Measurements from ENCODE around the gene GFAP.

The GFAP gene

GRCh38 chr17:44914148-44914547 lies 1.2 kb downstream of the GFAP start:
- DNase-seq (ENCODE audit: low spot score), result no peak

DNA sequence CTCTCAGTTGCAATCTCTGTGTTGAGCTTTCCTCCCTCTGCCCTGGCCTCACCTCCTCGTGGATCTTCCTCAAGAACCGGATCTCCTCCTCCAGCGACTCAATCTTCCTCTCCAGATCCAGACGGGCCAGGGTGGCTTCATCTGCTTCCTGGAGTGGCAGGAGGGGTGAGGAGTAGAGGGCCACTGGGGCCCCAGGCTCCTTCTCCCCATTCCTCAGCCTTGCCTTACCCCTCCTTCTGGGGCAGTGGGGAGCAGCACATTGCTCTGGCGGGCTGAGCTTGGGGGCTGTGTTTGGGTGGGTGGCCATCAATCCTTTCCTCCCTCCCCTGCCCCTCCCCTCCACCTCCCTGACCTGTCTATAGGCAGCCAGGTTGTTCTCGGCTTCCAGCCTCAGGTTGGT lies 1.6 kb downstream of the GFAP start:
- no peak for DNase-seq (ENCODE audit: low spot score)

DNA sequence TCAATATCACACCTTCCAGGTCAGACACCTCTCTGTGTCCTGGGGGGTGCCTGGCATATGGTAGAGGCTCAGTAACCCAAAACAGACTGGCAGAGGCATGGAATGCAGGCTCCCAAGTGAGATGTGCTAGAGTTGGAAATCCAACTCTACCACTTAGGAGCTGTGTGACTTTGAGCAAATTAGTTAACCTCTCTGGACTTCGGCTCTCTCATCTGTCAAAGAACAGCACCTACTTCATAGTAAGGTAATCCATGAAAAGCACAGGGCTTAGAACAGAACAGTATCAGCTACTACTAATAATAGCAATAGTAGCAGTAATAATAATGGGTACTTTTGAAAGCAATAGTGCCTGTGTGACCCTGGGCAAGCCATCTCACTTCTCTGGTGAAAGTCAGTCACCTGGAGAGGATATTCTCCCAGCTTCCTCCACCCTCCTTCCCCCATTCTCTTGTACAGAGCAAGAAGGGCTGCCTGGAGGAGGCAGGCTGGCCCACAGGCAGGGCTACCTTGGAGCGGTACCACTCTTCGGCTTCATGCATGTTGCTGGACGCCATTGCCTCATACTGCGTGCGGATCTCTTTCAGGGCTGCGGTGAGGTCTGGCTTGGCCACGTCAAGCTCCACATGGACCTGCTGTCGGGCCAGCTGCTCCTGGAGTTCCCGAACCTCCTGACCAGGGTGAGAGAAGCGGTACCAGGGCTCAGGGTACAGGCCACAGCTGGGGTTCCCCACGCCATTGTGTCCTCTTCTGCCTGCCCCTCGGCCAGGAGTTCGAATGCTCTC lies 2.3 kb downstream of the GFAP start:
- DNase-seq (ENCODE audit: low spot score), result no peak

GRCh38 chr17:44911133-44912001 lies 3.9 kb downstream of the GFAP start:
- peak; percentile 54 for DNase-seq (ENCODE audit: low spot score)

- no peak for DNase-seq (ENCODE audit: low spot score)
Observed at GRCh38 chr17:44910231-44911106, 4.8 kb downstream of the GFAP start.

GRCh38 chr17:44909681-44910144 lies 5.6 kb downstream of the GFAP start:
- peak; percentile 53 for DNase-seq (ENCODE audit: low spot score)

DNA sequence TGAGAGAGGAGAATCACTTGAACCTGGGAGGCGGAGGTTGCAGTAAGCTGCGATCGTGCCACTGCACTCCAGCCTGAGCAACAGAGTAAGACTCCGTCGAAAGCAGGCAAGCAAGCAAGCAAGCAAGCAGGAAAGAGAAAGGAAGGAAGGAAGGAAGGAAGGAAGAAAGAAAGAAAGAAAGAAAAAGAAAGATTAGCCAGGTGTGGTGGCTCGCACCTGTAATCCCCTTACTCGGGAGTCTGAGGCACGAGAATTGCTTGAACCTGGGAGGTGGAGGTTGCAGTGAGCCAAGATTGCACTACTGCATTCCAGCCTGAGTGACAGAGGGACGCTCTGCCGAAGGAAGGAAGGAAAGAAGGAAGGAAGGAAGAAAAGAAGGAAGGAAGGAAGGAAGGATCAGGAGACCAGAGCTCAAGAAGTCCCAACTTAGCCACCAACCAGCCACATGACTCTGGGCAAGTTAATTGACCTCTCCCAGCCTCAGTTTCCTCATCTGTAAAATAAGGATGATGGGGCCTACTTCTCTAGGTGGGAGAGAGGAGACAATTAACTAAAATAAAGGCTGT lies 6.5 kb downstream of the GFAP start:
- no peak for DNase-seq (ENCODE audit: low spot score)

DNA sequence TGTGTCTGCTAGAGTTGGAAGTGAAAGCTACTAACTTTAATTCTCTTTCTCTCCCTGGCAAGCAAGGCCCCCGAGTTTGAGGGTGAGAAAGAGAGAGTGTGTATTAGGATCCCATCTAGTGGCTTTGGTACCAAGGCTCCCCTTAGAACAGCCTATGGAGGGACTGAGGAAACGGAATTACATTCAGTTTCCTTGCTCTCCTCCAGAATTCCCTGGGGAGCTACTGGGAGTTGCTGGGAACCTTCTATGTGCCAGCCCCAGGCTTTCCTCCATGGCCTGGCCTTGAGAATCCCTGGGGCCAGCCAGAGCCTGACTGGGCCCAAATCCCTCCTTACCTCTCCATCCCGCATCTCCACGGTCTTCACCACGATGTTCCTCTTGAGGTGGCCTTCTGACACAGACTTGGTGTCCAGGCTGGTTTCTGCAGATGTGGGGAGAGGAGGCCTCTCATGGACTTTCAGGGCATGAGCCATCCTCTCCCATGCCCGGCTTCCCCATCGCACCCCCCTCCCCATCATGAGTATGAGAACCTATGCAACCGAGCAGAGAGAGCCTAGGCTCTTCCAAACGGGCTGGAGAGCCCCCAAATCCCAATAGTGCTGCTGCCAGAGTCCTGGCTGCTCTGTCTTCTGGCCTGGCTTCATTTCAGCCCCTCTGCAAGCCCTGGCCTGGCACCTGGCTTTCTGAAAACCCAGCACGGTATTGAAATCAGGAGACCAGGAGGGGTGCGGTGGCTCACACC lies 7.4 kb downstream of the GFAP start:
- DNase-seq (ENCODE audit: low spot score), result no peak

- no peak for DNase-seq (ENCODE audit: low spot score)
Observed at GRCh38 chr17:44906763-44907728, 8.3 kb downstream of the GFAP start.

GRCh38 chr17:44906010-44906646 lies 9.2 kb downstream of the GFAP start:
- peak; percentile 89 for DNase-seq (ENCODE audit: low spot score)

- no peak for DNase-seq (ENCODE audit: low spot score)
Observed at GRCh38 chr17:44905006-44906000, 10.0 kb downstream of the GFAP start.

- no peak for DNase-seq (ENCODE audit: low spot score)
Observed at GRCh38 chr17:44904001-44904984, 11.0 kb downstream of the GFAP start.

DNA sequence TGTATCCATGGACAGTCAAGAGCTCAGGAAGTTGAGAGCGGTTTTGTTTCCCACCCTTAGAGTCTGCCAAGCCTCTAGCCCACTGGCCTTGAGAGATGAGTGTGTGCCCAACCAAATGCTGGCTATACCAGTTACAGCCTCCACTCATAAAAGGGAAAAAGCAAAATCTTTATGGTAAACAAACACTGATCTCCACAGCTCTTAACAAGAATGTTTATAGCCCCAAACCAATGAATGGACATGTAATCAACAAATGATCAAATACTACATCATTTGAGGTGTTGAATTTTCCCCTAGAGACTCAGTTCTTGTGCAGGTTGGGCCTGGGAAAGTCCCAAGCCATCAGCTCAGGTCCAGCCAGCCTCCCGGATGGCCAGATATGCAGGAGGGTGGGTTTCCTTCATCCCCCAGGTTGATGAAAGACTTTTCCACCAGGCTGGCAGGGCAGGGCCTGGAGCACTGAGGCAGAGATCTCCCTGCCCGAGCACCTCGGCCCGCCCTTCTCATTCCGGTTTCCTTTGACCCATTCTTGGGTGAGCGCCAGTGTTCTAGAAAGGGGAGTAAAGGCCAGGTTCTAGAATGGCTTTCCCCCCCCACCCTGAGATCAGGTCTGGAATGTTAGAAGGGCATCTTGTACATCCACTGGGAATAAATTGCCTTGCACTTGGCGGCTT lies 12.2 kb downstream of the GFAP start:
- no peak for DNase-seq (ENCODE audit: low spot score)

DNA sequence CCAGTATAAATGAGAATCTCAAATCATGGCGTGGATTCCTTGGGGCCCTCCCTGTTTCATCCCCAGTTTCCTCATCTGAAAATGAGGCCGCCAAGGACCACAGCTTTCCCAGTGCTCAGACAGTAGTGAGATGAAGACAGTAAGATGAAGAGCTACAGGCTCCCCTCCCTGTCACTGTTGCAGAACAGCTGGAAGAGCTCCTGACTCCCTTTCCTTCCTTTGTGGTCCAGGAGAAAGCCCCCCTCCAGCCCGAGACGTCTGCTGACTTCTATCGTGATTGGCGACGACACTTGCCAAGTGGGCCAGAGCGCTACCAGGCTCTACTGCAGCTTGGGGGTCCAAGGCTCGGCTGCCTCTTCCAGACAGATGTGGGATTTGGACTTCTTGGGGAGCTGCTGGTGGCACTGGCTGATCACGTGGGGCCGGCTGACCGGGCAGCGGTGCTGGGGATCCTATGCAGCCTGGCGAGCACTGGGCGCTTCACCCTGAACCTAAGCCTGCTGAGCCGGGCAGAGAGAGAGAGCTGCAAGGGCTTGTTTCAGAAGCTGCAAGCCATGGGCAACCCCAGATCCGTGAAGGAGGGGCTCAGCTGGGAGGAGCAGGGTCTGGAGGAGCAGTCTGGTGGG lies 13.1 kb downstream of the GFAP start:
- no peak for DNase-seq (ENCODE audit: low spot score)

DNA sequence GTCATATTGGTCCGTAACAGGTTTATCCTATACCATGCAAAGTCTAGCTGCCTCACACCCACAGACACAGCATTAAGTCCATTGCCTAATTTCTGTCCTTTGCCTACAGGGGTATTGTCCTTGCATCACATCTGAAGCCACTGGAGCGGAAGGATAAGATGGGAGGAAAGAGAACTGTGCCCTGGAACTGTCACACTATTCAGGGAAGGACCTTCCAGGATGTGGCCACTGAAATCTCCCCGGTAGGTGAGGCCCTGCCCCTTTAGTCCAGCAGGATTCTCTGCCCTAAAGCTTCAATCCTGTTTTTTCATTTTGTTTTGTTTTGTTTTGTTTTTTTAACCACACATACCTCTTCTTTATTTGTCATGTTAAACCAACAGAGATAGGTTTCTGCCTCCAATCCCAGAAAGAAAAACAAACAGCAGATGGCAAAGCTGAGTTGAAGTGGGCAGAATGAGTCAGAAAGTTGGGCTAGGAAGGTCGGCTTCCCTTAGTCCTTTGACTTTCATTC lies 13.8 kb downstream of the GFAP start:
- DNase-seq (ENCODE audit: low spot score), result peak; percentile 49

- DNase-seq (ENCODE audit: low spot score), result peak; percentile 36
Observed at GRCh38 chr17:44900894-44901293, 14.4 kb downstream of the GFAP start.

All from GM03348 (cell line).